ENCODE results near the gene RECQL.

DNA sequence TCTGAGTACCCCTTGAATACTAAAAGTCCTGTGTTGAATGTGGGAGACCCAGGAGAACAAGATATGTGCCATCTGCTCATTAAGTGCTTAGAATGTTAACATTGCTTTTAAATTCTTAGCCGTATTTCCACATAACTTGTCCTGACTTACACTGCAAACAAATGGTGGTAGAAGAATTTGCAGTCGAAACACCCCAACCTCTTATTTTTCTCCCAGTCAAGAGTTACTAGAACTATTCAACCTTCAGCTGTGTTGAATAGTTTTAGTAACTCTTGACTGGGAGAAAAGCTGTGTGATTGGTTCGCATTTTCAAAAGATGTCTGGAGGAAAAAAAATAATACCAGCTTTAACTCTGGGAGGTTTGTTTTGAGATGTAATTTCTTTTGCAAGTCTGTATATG is 17.0 kb upstream of the RECQL start:
- TF ChIP-seq, protein P1, sequence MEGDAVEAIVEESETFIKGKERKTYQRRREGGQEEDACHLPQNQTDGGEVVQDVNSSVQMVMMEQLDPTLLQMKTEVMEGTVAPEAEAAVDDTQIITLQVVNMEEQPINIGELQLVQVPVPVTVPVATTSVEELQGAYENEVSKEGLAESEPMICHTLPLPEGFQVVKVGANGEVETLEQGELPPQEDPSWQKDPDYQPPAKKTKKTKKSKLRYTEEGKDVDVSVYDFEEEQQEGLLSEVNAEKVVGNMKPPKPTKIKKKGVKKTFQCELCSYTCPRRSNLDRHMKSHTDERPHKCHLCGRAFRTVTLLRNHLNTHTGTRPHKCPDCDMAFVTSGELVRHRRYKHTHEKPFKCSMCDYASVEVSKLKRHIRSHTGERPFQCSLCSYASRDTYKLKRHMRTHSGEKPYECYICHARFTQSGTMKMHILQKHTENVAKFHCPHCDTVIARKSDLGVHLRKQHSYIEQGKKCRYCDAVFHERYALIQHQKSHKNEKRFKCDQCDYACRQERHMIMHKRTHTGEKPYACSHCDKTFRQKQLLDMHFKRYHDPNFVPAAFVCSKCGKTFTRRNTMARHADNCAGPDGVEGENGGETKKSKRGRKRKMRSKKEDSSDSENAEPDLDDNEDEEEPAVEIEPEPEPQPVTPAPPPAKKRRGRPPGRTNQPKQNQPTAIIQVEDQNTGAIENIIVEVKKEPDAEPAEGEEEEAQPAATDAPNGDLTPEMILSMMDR (IDR thresholded peaks at IDR 0.05) = no peak
- no peak for TF ChIP-seq POLR2A (IDR thresholded peaks at IDR 0.05)
